ENCODE data around the gene KASH5.

Gene KASH5

DNA sequence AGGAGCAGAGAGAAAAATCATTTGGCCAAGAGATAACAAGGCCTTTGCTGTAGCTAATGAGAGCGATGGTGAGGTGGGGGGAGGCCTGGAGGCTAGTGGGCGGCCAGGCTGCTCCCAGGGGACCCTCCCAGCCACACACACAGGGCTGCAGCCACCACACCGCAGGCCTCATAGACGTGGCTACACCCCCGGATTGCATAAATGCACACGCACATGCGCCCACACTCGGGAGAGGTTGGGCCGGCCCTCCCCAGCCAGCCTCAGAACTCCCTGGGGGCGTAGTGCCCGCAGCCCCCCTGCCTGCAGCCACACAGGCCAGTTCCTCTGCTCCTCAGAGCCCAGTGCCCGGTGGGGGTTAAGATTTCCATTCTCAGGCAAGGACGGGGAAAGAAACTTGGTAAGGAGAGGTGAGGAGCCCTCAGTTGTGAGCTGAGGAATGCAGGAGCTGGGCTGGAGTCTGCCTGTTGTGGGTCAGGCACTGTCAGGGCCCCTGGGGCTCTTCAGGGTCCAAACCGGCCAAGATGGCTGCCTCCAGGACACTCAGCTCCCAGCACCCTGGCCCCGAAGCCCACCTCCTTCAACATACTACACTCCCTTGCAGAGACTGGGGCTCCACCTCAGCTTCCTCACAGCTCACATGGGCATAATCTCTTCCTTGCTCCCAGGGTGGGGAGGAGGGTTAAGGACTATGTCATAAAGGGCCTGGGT is 27.2 kb downstream of the KASH5 start:
- TF ChIP-seq, protein P1, sequence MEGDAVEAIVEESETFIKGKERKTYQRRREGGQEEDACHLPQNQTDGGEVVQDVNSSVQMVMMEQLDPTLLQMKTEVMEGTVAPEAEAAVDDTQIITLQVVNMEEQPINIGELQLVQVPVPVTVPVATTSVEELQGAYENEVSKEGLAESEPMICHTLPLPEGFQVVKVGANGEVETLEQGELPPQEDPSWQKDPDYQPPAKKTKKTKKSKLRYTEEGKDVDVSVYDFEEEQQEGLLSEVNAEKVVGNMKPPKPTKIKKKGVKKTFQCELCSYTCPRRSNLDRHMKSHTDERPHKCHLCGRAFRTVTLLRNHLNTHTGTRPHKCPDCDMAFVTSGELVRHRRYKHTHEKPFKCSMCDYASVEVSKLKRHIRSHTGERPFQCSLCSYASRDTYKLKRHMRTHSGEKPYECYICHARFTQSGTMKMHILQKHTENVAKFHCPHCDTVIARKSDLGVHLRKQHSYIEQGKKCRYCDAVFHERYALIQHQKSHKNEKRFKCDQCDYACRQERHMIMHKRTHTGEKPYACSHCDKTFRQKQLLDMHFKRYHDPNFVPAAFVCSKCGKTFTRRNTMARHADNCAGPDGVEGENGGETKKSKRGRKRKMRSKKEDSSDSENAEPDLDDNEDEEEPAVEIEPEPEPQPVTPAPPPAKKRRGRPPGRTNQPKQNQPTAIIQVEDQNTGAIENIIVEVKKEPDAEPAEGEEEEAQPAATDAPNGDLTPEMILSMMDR (IDR thresholded peaks at IDR 0.05; ENCODE audit: low read depth, low read length): no peak
- Histone ChIP-seq H3K36me3 (replicated peaks; ENCODE audit: low read depth, low read length) (no peaks in the 10 kb centered on the region), H4K20me1 (ENCODE audit: insufficient read depth, low read length) (no peaks in the 10 kb centered on the region), H3K79me2 (ENCODE audit: low read length) (no peaks in the 10 kb centered on the region), H3K9me3 (ENCODE audit: insufficient read depth, low read length) (no peaks in the 10 kb centered on the region), H3K9ac (ENCODE audit: low read length) (no peak overlapping the region), H3K27ac (ENCODE audit: low read length) (no peak overlapping the region), H3K4me1 (ENCODE audit: low read length) (peaks cover under 1% of the 10 kb centered on the region; the same call in 1 of the 2 replicates), H3K4me3 (ENCODE audit: low read length) (no peak overlapping the region), H3K4me2 (ENCODE audit: low read length) (no peak overlapping the region), H3K27me3 (ENCODE audit: low read depth, low read length) (peaks cover 8% of the 10 kb centered on the region; the same call in 1 of the 2 replicates), H2AFZ (ENCODE audit: low read depth, low read length) (peak overlapping the region; percentile 33; the same call in 1 of the 2 replicates)

DNA sequence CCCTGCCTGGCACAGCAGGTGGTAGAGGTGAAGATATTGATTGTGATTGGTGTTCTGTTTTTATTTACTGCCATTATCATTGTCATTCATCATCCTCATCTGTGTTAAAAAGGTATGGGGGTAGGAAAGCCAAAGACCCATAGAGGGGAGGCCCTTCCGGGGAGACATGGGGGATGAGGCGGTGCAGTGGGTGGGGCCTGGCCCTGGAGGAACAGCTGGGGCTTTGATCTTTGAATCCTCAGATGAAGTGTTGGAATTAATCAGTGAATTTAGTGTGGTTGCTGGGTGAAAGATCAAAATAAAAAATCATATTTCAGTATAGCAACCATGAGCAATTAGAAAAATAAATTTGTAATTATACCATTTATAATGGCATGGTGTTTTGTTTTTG is 27.8 kb downstream of the KASH5 start:
- Histone ChIP-seq H2AFZ (ENCODE audit: low read depth, low read length) (no peak overlapping the region; the same call in 1 of the 2 replicates), H3K27ac (ENCODE audit: low read length) (no peak overlapping the region), H3K27me3 (ENCODE audit: low read depth, low read length) (peaks cover 8% of the 10 kb centered on the region; the same call in 1 of the 2 replicates), H3K4me2 (ENCODE audit: low read length) (no peak overlapping the region), H4K20me1 (ENCODE audit: insufficient read depth, low read length) (no peaks in the 10 kb centered on the region), H3K4me1 (ENCODE audit: low read length) (no peaks in the 10 kb centered on the region), H3K9me3 (ENCODE audit: insufficient read depth, low read length) (no peaks in the 10 kb centered on the region), H3K79me2 (ENCODE audit: low read length) (no peaks in the 10 kb centered on the region), H3K9ac (ENCODE audit: low read length) (no peak overlapping the region), H3K36me3 (replicated peaks; ENCODE audit: low read depth, low read length) (no peaks in the 10 kb centered on the region), H3K4me3 (ENCODE audit: low read length) (no peak overlapping the region)
- TF ChIP-seq EZH2phosphoT487 (IDR thresholded peaks at IDR 0.05; ENCODE audit: low read depth): no peak
- TF ChIP-seq, protein P1 (IDR thresholded peaks at IDR 0.05; ENCODE audit: low read depth, low read length): no peak

DNA sequence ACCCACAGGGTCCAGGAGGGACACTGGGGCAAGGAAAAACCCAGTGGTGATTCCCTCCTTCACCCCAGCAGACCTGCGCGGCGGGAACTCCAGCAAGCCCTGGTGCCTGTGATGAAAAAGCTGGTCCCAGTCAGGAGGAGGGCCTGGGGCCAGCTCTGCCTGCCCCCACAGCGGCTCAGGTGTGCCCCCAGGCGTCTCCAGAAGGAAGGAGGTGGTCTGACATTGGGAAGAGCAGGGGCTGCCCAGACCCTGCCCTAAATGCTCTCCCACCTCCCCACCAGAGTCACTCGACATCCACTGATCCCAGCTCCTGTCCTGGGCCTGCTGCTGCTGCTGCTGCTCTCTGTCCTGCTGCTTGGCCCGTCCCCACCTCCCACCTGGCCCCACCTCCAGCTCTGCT is 29.0 kb downstream of the KASH5 start:
- Histone ChIP-seq H3K36me3 (replicated peaks; ENCODE audit: low read depth, low read length) (no peaks in the 10 kb centered on the region), H3K4me3 (ENCODE audit: low read length) (no peak overlapping the region), H3K9ac (ENCODE audit: low read length) (no peak overlapping the region), H3K4me1 (ENCODE audit: low read length) (no peaks in the 10 kb centered on the region), H3K4me2 (ENCODE audit: low read length) (no peak overlapping the region), H3K79me2 (ENCODE audit: low read length) (no peaks in the 10 kb centered on the region), H2AFZ (ENCODE audit: low read depth, low read length) (no peak overlapping the region), H3K27ac (ENCODE audit: low read length) (no peak overlapping the region), H3K27me3 (ENCODE audit: low read depth, low read length) (peaks cover 8% of the 10 kb centered on the region; the same call in 1 of the 2 replicates), H4K20me1 (ENCODE audit: insufficient read depth, low read length) (no peaks in the 10 kb centered on the region), H3K9me3 (ENCODE audit: insufficient read depth, low read length) (no peaks in the 10 kb centered on the region)
- TF ChIP-seq EZH2phosphoT487 (IDR thresholded peaks at IDR 0.05; ENCODE audit: low read depth): no peak
- TF ChIP-seq, protein P1 (IDR thresholded peaks at IDR 0.05; ENCODE audit: low read depth, low read length): peak; percentile 29

DNA sequence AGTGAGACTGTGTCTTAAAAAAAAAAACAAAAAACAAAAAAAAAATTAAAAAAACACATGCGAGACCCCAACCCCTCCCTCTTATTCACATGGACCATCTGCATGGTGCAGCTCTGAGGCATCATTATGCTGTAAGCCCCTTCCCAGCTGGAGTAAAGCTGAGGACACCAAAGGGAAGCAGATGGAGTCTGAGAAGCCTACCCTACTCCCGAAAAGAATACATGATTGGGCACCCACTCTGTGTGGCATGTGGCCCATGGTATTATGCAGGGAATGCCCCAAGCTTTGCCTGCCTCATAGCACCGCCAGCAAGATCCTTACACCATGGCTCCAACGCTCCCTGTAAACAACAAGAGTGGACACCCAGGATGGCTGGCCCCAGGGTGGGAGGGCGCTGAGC is 30.5 kb downstream of the KASH5 start:
- H4K20me1 ChIP-seq (ENCODE audit: insufficient read depth, low read length): no peaks in the 10 kb centered on the region
- no peak overlapping the region for H3K4me3 ChIP-seq (ENCODE audit: low read length)
- H3K9ac ChIP-seq (ENCODE audit: low read length): no peak overlapping the region
- H3K4me1 ChIP-seq (ENCODE audit: low read length): no peaks in the 10 kb centered on the region
- no peak overlapping the region for H3K4me2 ChIP-seq (ENCODE audit: low read length)
- H2AFZ ChIP-seq (ENCODE audit: low read depth, low read length): no peak overlapping the region
- H3K9me3 ChIP-seq (ENCODE audit: insufficient read depth, low read length): no peaks in the 10 kb centered on the region
- no peaks in the 10 kb centered on the region for H3K79me2 ChIP-seq (ENCODE audit: low read length)
- peaks cover 11% of the 10 kb centered on the region for H3K27me3 ChIP-seq (ENCODE audit: low read depth, low read length)
- TF ChIP-seq, protein P1 (IDR thresholded peaks at IDR 0.05; ENCODE audit: low read depth, low read length): no peak
- no peak for TF ChIP-seq EZH2phosphoT487 (IDR thresholded peaks at IDR 0.05; ENCODE audit: low read depth)
- H3K36me3 ChIP-seq (replicated peaks; ENCODE audit: low read depth, low read length): no peaks in the 10 kb centered on the region
- no peak overlapping the region for H3K27ac ChIP-seq (ENCODE audit: low read length)
